ENCODE data around the gene CYP4F12. TPM values are rescaled to one million over a fixed set of nuclear protein-coding genes. Genes with fewer than 3 reads are reported as not detected.

The CYP4F12 gene
- total and polyA plus RNA-seq, 2 donors (not counting 3 experiments of a cell fraction or from before 2014, with no cell fraction given), result not detected

GRCh38 chr19:15696654-15697194 is 23.8 kb downstream of the CYP4F12 start:
- no peaks in the 10 kb centered on the region for H4K20me1 ChIP-seq (replicated peaks; ENCODE audit: control insufficient read depth, extremely low read depth, insufficient read depth, low read length)
- no peak overlapping the region for H3K27ac ChIP-seq (ENCODE audit: insufficient read depth, low read depth, low read length)
- no peaks in the 10 kb centered on the region for H3K36me3 ChIP-seq (ENCODE audit: control insufficient read depth in 2 of 2, extremely low read depth in 1 of 2, insufficient read depth in 2 of 2, low read length in 2 of 2)
- no peak overlapping the region for H3K4me2 ChIP-seq (ENCODE audit: insufficient read depth, low read length)
- BruUV-seq (replicated peaks), result no TSS peak
- TF ChIP-seq POLR2A (IDR thresholded peaks at IDR 0.05; ENCODE audit: low read depth, low read length) (no peak), FOS (IDR thresholded peaks at IDR 0.05; ENCODE audit: borderline replicate concordance, insufficient read depth, low read length) (no peak), JUN (IDR thresholded peaks at IDR 0.05; ENCODE audit: borderline replicate concordance, insufficient read depth, insufficient read length, low read depth) (no peak), GATA2 (IDR thresholded peaks at IDR 0.05; ENCODE audit: insufficient read depth, insufficient read length, low read depth, low read length) (no peak)
- H3K79me2 ChIP-seq (ENCODE audit: control insufficient read depth, insufficient read depth, low read length), result no peaks in the 10 kb centered on the region
- no peak overlapping the region for H3K4me3 ChIP-seq (replicated peaks in 1 of 3; ENCODE audit: insufficient read depth in 1 of 3, low read depth in 1 of 3, low read length in 3 of 3)
- no peaks in the 10 kb centered on the region for H3K9me1 ChIP-seq (replicated peaks; ENCODE audit: control insufficient read depth, extremely low read depth, insufficient read depth, low read length)
- DNase-seq (ENCODE audit: low read depth, low spot score), result no peak
- ChIA-PET POLR2A (no interaction called here), CTCF (no interaction called here)
- no peaks in the 10 kb centered on the region for H3K4me1 ChIP-seq (ENCODE audit: control insufficient read depth, extremely low read depth, insufficient read depth, low read length)
- no peaks in the 10 kb centered on the region for H3K9me3 ChIP-seq (replicated peaks; ENCODE audit: control insufficient read depth, insufficient read depth, low read length)
- no peaks in the 10 kb centered on the region for H3K27me3 ChIP-seq (ENCODE audit: control insufficient read depth in 2 of 2, insufficient read depth in 2 of 2, low read length in 2 of 2)
- intact Hi-C loops (cut with micrococcal nuclease), result no loop called here
- no peak for FAIRE-seq
- no peak overlapping the region for H3K9ac ChIP-seq (replicated peaks; ENCODE audit: extremely low read depth, insufficient read depth, low read length)
- dilution Hi-C loops (cut with MboI; ENCODE audit: extremely low pct_ligation_motif_present, low sequenced_read_pairs), result no loop called here
- no peak overlapping the region for H2AFZ ChIP-seq (ENCODE audit: low read depth, low read length)

GRCh38 chr19:15701757-15702533 is 29.1 kb downstream of the CYP4F12 start:
- intact Hi-C loops (cut with micrococcal nuclease), result no loop called here
- no peaks in the 10 kb centered on the region for H3K9me1 ChIP-seq (replicated peaks; ENCODE audit: control insufficient read depth, extremely low read depth, insufficient read depth, low read length)
- no peak overlapping the region for H3K4me2 ChIP-seq (ENCODE audit: insufficient read depth, low read length)
- H3K4me3 ChIP-seq (replicated peaks in 1 of 3; ENCODE audit: insufficient read depth in 1 of 3, low read depth in 1 of 3, low read length in 3 of 3), result no peak overlapping the region
- no peaks in the 10 kb centered on the region for H3K79me2 ChIP-seq (ENCODE audit: control insufficient read depth, insufficient read depth, low read length)
- POLR2A ChIA-PET, result no interaction called here
- no peak for FAIRE-seq
- no peak overlapping the region for H3K9ac ChIP-seq (replicated peaks; ENCODE audit: extremely low read depth, insufficient read depth, low read length)
- no peaks in the 10 kb centered on the region for H3K9me3 ChIP-seq (replicated peaks; ENCODE audit: control insufficient read depth, insufficient read depth, low read length)
- no peak for TF ChIP-seq JUN (IDR thresholded peaks at IDR 0.05; ENCODE audit: borderline replicate concordance, insufficient read depth, insufficient read length, low read depth)
- TF ChIP-seq POLR2A (IDR thresholded peaks at IDR 0.05; ENCODE audit: low read depth, low read length), result no peak
- TF ChIP-seq EZH2 (IDR thresholded peaks at IDR 0.05; ENCODE audit: borderline replicate concordance, low read depth, low read length, severe bottlenecking), result no peak
- no peak for TF ChIP-seq CTCF (IDR thresholded peaks at IDR 0.05; ENCODE audit: extremely low read depth in 1 of 2, insufficient read depth in 1 of 2, low read depth in 1 of 2, low read length in 2 of 2)
- no peak for TF ChIP-seq POLR2AphosphoS5 (IDR thresholded peaks at IDR 0.05; ENCODE audit: insufficient read depth, low read depth, low read length)
- TF ChIP-seq MYC (IDR thresholded peaks at IDR 0.05; ENCODE audit: low read depth, low read length), result no peak
- no peak for DNase-seq (ENCODE audit: low read depth, low spot score)
- no peaks in the 10 kb centered on the region for H3K4me1 ChIP-seq (ENCODE audit: control insufficient read depth, extremely low read depth, insufficient read depth, low read length)
- no peaks in the 10 kb centered on the region for H4K20me1 ChIP-seq (replicated peaks; ENCODE audit: control insufficient read depth, extremely low read depth, insufficient read depth, low read length)
- H3K27ac ChIP-seq (ENCODE audit: insufficient read depth, low read depth, low read length), result no peak overlapping the region
- H2AFZ ChIP-seq (ENCODE audit: low read depth, low read length), result no peak overlapping the region
- CTCF ChIA-PET, result no interaction called here
- H3K36me3 ChIP-seq (ENCODE audit: control insufficient read depth in 2 of 2, extremely low read depth in 1 of 2, insufficient read depth in 2 of 2, low read length in 2 of 2), result no peaks in the 10 kb centered on the region
- H3K27me3 ChIP-seq (ENCODE audit: control insufficient read depth in 2 of 2, insufficient read depth in 2 of 2, low read length in 2 of 2), result no peaks in the 10 kb centered on the region
- dilution Hi-C loops (cut with MboI; ENCODE audit: extremely low pct_ligation_motif_present, low sequenced_read_pairs), result no loop called here
- no TSS peak for BruUV-seq (replicated peaks)
